Measurements from ENCODE around the gene SEMA3F. TPM values are rescaled to one million over a fixed set of nuclear protein-coding genes. Genes with fewer than 3 reads are reported as not detected.
"Not testable (repeated sequence)": the region's sequence is repeated elsewhere in the genome, so short reads cannot be mapped to it uniquely, and the experiment has no call there.

Gene SEMA3F
- polyA plus RNA-seq, 4 donors, result 3.0 to 35.7 (median 4.3) TPM

DNA sequence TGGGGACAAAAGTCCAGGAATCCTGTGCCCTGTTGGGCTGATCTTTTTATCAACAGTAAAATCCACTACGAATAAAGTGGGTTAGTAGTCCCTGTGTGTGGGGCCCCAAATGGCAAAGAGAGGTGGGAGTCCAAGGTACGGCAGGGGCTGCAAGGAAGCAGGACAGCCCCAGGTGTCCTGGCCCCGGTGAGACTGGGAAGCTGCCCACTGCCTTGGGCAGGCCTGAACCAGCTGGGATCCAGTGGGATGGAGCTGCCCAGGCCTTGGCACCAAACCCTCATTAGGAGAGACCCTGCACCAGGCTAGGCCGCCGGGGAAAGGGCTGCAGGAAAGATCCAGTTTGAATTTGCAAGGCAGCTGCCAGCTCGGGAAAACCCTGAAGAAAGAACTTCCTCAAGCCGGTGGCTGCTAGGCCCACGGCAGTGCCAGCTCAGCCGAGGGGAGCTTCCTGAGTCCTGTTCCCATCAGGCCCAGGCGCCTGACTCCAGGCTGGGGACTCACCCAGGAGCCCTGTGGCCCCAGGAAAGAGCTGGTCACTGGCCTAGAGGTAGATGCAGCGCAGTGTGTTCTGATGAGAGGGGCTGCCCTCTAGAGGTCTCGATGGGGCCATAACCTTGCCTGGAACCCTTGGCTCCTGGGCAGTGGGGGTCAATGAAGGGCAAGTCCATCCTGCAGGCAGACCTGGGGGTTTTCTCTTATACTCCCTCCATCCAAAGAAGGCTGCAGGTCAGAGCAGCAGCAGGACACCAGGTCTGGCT, 66.5 kb downstream of the SEMA3F start:
- no peak for FAIRE-seq
- no peak overlapping the region for H3K27ac ChIP-seq (ENCODE audit: low read depth in 1 of 3, low read length in 2 of 3)
- no peaks in the 10 kb centered on the region for H3K9me3 ChIP-seq (ENCODE audit: control insufficient read depth in 2 of 2, insufficient read depth in 1 of 2, low read depth in 1 of 2, low read length in 1 of 2)
- no peak overlapping the region for H3K4me3 ChIP-seq (ENCODE audit: low read depth in 1 of 3, low read length in 3 of 3)
- H3K36me3 ChIP-seq (ENCODE audit: control insufficient read depth in 3 of 3, insufficient read depth in 2 of 3, low read depth in 1 of 3, low read length in 3 of 3), result peaks cover 0 to 5% (median 0%) of the 10 kb centered on the region in 3 donors
- WGBS, 3 donors, result 24 to 55% (median 49%) methylated on average over 12 of the region's 12 CpGs
- peaks cover 0 to 14% (median 0%) of the 10 kb centered on the region in 3 donors for H3K27me3 ChIP-seq (ENCODE audit: control insufficient read depth in 3 of 3, insufficient read depth in 3 of 3, low read length in 3 of 3)
- H3K4me1 ChIP-seq (ENCODE audit: control insufficient read depth in 3 of 3, insufficient read depth in 2 of 3, low read depth in 1 of 3, low read length in 2 of 3), result peaks cover 0 to 27% (median 0%) of the 10 kb centered on the region in 3 donors
- DNase-seq, result peak in 1 of 2 donors; percentile 61

DNA sequence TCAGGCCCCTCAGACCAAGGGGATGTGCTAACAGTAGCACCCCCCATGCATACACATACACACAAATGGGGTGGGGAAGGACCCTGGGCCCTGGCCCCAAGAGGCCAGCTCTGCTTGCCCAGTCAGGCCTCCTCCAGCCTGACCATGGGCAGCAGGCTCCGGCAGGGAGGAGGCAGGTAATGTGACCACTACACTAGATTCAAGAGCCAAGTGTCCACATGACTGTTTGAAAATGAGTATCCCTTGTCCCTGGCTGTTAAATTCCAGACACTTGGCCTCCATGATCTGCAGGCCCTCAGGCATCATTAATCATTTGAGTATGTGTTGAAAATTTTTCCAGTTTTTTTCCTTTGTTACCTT, 67.0 kb downstream of the SEMA3F start:
- peaks cover 0 to 14% (median 0%) of the 10 kb centered on the region in 3 donors for H3K27me3 ChIP-seq (ENCODE audit: control insufficient read depth in 3 of 3, insufficient read depth in 3 of 3, low read length in 3 of 3)
- FAIRE-seq (no peak), DNase-seq (no peak)
- peaks cover 0 to 5% (median 0%) of the 10 kb centered on the region in 3 donors for H3K36me3 ChIP-seq (ENCODE audit: control insufficient read depth in 3 of 3, insufficient read depth in 2 of 3, low read depth in 1 of 3, low read length in 3 of 3)
- no peak overlapping the region for H3K4me3 ChIP-seq (ENCODE audit: low read depth in 1 of 3, low read length in 3 of 3)
- no peaks in the 10 kb centered on the region for H3K9me3 ChIP-seq (ENCODE audit: control insufficient read depth in 2 of 2, insufficient read depth in 1 of 2, low read depth in 1 of 2, low read length in 1 of 2)
- H3K27ac ChIP-seq (ENCODE audit: low read depth in 1 of 3, low read length in 2 of 3), result no peak overlapping the region
- peaks cover 0 to 32% (median 0%) of the 10 kb centered on the region in 3 donors for H3K4me1 ChIP-seq (ENCODE audit: control insufficient read depth in 3 of 3, insufficient read depth in 2 of 3, low read depth in 1 of 3, low read length in 2 of 3)
- 75 to 88% (median 88%) methylated on average over 1 of the region's 1 CpG for WGBS, 3 donors

DNA sequence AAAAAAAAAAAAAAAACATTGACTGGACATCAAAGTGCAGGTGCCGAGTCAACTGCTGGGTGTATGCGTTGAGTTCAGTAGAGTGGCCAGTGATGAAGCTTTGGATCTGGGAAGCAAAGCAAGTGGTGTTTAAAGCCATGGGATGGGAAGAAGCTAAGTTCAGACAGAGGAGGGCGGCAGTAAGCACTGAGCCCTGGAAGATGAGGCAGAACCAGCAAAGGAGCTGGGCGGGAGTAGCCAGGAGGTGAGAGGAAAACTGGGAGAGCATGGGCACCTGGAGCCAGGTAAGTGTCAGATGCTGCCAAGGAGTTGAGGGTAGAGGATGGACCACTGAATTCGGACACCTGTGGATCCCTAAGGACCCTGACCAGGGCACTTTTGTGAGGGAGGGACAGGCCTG, 69.5 kb downstream of the SEMA3F start:
- no peak for FAIRE-seq
- WGBS, 3 donors, result 69 to 84% (median 72%) methylated on average over 5 of the region's 5 CpGs

DNA sequence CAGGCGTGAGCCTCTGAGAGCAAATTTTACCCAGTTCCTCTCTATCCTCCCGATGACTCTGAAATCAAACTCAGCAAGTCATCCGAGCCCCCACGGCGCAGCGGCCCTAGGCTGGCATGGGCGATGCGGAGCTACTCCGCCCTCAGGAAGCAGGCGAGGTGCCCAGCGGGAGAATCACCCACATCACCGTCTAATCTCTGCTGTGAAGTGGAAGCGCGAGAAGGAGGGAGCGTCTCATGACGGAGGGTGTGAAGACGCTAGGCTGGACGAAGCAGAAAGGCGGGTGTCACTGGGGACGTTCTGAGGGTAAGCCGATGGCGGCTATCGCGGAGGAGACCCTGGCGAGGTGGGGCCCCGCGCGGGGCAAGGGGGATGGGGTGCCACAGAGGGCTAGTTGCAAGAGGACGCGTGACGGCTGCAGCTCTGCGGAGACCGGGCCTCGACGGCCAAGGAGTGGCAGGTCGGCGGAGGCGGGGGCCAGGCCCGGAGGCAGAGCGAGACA, 71.8 kb downstream of the SEMA3F start:
- H3K4me3 ChIP-seq (ENCODE audit: low read depth in 1 of 3, low read length in 3 of 3), result peak overlapping the region; percentile 33 to 48 (median 35)
- no peaks in the 10 kb centered on the region for H3K9me3 ChIP-seq (ENCODE audit: control insufficient read depth in 2 of 2, insufficient read depth in 1 of 2, low read depth in 1 of 2, low read length in 1 of 2)
- peaks cover 0 to 15% (median 0%) of the 10 kb centered on the region in 3 donors for H3K4me1 ChIP-seq (ENCODE audit: control insufficient read depth in 3 of 3, insufficient read depth in 2 of 3, low read depth in 1 of 3, low read length in 2 of 3)
- H3K27me3 ChIP-seq (ENCODE audit: control insufficient read depth in 3 of 3, insufficient read depth in 3 of 3, low read length in 3 of 3), result peaks cover 0 to 14% (median 0%) of the 10 kb centered on the region in 3 donors
- 1% methylated on average over 28 to 40 of the region's 40 CpGs for WGBS, 3 donors
- no peak for FAIRE-seq
- H3K27ac ChIP-seq (ENCODE audit: low read depth in 1 of 3, low read length in 2 of 3), result peak overlapping the region in 1 of 3 donors; percentile 13
- no peaks in the 10 kb centered on the region for H3K36me3 ChIP-seq (ENCODE audit: control insufficient read depth in 3 of 3, insufficient read depth in 2 of 3, low read depth in 1 of 3, low read length in 3 of 3)
- DNase-seq, result peak in 1 of 2 donors; percentile 47

More for the DNA sequence above, 69.5 kb downstream of the SEMA3F start:
- Histone ChIP-seq H3K27ac (ENCODE audit: low read depth in 1 of 3, low read length in 2 of 3) (no peak overlapping the region), H3K27me3 (ENCODE audit: control insufficient read depth in 3 of 3, insufficient read depth in 3 of 3, low read length in 3 of 3) (peaks cover 0 to 14% (median 0%) of the 10 kb centered on the region in 3 donors), H3K9me3 (ENCODE audit: control insufficient read depth in 2 of 2, insufficient read depth in 1 of 2, low read depth in 1 of 2, low read length in 1 of 2) (no peaks in the 10 kb centered on the region), H3K36me3 (ENCODE audit: control insufficient read depth in 3 of 3, insufficient read depth in 2 of 3, low read depth in 1 of 3, low read length in 3 of 3) (peaks cover 0 to 5% (median 0%) of the 10 kb centered on the region in 3 donors), H3K4me1 (ENCODE audit: control insufficient read depth in 3 of 3, insufficient read depth in 2 of 3, low read depth in 1 of 3, low read length in 2 of 3) (peaks cover 0 to 37% (median 0%) of the 10 kb centered on the region in 3 donors), H3K4me3 (ENCODE audit: low read depth in 1 of 3, low read length in 3 of 3) (no peak overlapping the region)
- no peak for DNase-seq

DNA sequence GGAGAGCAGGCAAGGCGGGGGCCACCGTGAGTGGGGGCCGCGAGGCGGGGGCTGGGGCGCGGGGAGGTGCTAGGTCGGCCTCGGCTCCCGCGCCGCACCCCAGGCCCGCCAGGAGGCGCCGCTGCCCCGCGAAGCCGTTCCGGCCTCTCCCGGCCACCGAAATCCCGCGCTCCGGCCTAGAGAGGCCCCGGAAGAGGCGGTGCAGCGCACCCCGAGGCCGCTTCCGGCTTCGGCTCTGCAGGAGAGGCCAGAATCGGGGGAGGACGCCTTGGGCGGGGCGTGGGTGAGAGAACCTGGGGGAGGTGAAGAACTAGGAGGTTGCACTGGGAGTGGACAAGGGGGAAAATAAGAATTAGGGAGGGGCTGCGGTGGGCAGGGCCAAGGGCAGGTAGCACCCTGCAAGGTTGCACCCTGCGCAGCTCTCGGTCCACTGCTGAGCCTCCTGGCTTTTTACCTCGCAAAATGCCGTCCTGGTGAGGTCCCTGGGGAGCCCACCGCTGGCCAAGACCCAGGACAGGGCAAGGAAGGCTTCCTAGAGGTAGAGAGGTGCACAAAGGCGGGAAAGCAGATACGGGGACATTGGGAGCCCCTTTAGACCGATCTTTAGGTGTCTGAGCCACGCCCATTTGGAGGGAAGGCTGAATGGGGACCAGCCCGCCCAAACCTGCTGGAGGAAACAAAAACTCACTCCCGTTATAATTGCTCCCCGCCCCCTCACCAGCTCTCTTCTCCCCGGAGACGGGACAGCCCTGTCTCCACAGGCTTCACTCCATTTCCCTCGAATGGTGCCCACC, 72.5 kb downstream of the SEMA3F start:
- DNase-seq, result peak; percentile 94 to 96

DNA sequence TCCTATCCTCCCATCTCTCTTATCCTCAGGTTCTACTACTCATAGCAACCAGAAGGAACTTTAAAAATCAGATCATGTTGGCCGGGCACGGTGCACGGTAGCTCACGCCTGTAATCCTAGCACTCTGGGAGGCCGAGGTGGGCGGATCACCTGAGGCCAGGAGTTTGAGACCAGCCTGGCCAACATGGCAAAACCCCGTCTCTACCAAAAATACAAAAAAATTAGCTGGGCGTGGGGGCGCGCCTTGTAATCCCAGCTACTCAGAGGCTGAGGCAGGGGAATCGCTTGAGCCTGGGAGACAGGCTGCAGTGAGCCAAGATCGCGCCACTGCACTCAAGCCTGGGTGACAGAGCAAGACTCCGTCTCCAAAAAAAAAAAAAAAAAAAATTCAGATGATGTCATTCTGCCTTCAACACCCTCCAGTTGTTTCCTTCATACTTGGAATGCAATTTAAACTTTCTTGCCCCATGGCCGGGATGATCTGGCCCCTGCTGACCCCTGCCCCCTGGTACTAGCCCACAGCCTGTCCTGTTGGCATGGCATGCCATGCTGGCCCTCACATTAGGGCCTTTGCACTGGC, 73.2 kb downstream of the SEMA3F start:
- WGBS, 3 donors, result 27 to 46% (median 40%) methylated on average over 14 to 15 of the region's 15 CpGs
- not testable (repeated sequence) for FAIRE-seq; H3K36me3 ChIP-seq (ENCODE audit: control insufficient read depth in 3 of 3, insufficient read depth in 2 of 3, low read depth in 1 of 3, low read length in 3 of 3); H3K9me3 ChIP-seq (ENCODE audit: control insufficient read depth in 2 of 2, insufficient read depth in 1 of 2, low read depth in 1 of 2, low read length in 1 of 2); DNase-seq
- Histone ChIP-seq H3K27ac (ENCODE audit: low read depth in 1 of 3, low read length in 2 of 3) (peak overlapping the region in 2 of 3 donors; percentile 80 to 90), H3K27me3 (ENCODE audit: control insufficient read depth in 3 of 3, insufficient read depth in 3 of 3, low read length in 3 of 3) (peaks cover 0 to 14% (median 0%) of the 10 kb centered on the region in 3 donors), H3K4me1 (ENCODE audit: control insufficient read depth in 3 of 3, insufficient read depth in 2 of 3, low read depth in 1 of 3, low read length in 2 of 3) (peaks cover 0 to 14% (median 0%) of the 10 kb centered on the region in 3 donors), H3K4me3 (ENCODE audit: low read depth in 1 of 3, low read length in 3 of 3) (peak overlapping the region in 1 of 3 donors; percentile 67)

More for the DNA sequence above, 72.5 kb downstream of the SEMA3F start:
- no peak for FAIRE-seq
- WGBS, 3 donors, result 0 to 1% (median 0%) methylated on average over 36 to 51 of the region's 51 CpGs
- Histone ChIP-seq H3K27me3 (ENCODE audit: control insufficient read depth in 3 of 3, insufficient read depth in 3 of 3, low read length in 3 of 3) (peaks cover 0 to 14% (median 0%) of the 10 kb centered on the region in 3 donors), H3K4me3 (ENCODE audit: low read depth in 1 of 3, low read length in 3 of 3) (peak overlapping the region; percentile 35 to 67 (median 60)), H3K9me3 (ENCODE audit: control insufficient read depth in 2 of 2, insufficient read depth in 1 of 2, low read depth in 1 of 2, low read length in 1 of 2) (no peaks in the 10 kb centered on the region), H3K4me1 (ENCODE audit: control insufficient read depth in 3 of 3, insufficient read depth in 2 of 3, low read depth in 1 of 3, low read length in 2 of 3) (peaks cover 0 to 14% (median 0%) of the 10 kb centered on the region in 3 donors), H3K27ac (ENCODE audit: low read depth in 1 of 3, low read length in 2 of 3) (peak overlapping the region; percentile 46 to 90 (median 80)), H3K36me3 (ENCODE audit: control insufficient read depth in 3 of 3, insufficient read depth in 2 of 3, low read depth in 1 of 3, low read length in 3 of 3) (no peaks in the 10 kb centered on the region)

DNA sequence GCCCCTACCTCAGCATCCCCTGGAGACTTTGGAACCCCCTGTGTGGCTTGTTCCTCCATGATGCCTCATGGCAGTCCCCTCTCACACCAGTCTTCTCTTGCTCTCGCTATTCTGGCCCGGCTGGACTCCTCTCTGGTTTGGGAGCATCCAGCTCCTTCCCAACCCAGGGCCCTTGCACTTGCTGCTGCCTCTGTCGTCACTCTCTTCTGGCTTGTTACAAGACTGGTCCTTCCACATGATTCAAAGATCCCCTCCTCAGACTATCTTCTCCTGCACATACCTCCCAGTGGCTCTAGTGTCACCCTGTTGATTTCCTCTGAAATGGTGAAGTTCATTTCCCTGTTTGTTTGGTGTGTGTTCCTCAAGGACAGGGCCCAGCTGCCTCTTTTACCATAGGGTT, 74.4 kb downstream of the SEMA3F start:
- Histone ChIP-seq H3K4me1 (ENCODE audit: control insufficient read depth in 3 of 3, insufficient read depth in 2 of 3, low read depth in 1 of 3, low read length in 2 of 3) (peaks cover 0 to 17% (median 0%) of the 10 kb centered on the region in 3 donors), H3K9me3 (ENCODE audit: control insufficient read depth in 2 of 2, insufficient read depth in 1 of 2, low read depth in 1 of 2, low read length in 1 of 2) (no peaks in the 10 kb centered on the region), H3K4me3 (ENCODE audit: low read depth in 1 of 3, low read length in 3 of 3) (no peak overlapping the region), H3K27me3 (ENCODE audit: control insufficient read depth in 3 of 3, insufficient read depth in 3 of 3, low read length in 3 of 3) (peaks cover 0 to 14% (median 0%) of the 10 kb centered on the region in 3 donors), H3K27ac (ENCODE audit: low read depth in 1 of 3, low read length in 2 of 3) (peak overlapping the region in 1 of 3 donors; percentile 17), H3K36me3 (ENCODE audit: control insufficient read depth in 3 of 3, insufficient read depth in 2 of 3, low read depth in 1 of 3, low read length in 3 of 3) (no peaks in the 10 kb centered on the region)
- DNase-seq (no peak), FAIRE-seq (no peak)
- 89 to 95% (median 93%) methylated on average over 3 of the region's 3 CpGs for WGBS, 3 donors

Measured in small intestine (tissue), 7 donors.